Measurements from ENCODE around the gene FTL.

The FTL gene

DNA sequence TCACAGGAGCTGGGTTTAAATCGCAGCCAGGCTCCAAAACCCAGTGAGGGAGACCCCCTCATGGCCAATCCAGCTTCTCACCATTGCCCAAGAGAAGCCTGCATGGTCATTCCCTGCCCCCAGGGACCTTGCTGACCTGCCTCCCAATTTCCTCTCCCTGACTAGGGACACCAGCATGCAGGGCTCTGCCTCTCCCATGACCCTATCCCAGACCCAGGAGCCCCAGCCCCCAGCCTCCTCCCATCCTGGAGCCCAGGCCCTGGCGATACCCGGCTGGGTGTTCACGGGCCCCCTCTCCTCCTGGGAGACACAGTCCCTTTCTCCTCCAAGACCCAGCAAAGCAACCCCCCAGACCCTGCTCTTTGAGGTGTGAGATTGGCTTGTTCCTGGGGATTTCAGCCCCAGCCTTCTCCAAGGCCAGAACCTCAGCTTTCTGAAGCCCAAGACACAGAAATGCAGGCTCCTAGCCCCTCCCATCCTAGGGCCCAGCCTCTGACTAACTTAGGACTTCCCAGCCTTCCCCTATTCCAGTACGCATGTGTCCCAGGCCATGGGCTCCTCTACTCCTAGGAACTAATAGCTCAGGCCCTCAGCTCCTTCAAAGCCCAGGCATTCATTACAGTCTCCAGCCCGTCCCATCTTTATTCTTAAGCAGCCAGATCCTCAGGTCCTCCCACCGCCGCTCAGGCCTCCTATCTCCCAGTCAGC lies 26.9 kb downstream of the FTL start:
- no peak for DNase-seq (ENCODE audit: low read depth)

DNA sequence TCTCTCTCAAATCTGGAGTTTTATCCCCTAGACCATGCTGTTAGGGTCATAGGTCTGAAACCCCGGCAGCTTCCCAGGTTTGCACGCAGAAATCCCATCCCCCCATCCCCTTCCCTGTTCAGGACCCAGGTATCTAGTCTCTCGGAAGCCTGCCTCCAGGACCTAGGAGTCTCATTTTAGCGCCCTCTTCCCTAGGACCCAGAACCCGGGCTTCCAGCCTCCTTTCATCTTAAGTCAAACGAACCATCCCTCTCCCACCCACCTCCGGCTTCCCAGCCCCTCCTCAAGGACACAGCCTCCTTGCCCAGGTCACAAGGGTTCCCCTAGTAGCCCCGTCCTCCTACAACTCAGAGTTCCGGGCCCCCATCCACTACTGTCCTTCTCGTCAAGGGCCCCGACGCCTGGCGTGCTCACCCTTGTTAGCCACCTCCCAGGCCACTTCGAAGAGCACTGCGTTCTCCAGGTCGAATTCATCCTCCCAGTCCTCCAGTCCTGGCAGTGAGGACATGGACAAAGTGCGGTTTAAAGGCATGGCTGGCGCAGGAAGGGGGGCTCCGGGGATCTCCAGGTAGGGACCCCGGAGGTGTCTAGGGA lies 27.6 kb downstream of the FTL start:
- no peak for DNase-seq (ENCODE audit: low read depth)

DNA sequence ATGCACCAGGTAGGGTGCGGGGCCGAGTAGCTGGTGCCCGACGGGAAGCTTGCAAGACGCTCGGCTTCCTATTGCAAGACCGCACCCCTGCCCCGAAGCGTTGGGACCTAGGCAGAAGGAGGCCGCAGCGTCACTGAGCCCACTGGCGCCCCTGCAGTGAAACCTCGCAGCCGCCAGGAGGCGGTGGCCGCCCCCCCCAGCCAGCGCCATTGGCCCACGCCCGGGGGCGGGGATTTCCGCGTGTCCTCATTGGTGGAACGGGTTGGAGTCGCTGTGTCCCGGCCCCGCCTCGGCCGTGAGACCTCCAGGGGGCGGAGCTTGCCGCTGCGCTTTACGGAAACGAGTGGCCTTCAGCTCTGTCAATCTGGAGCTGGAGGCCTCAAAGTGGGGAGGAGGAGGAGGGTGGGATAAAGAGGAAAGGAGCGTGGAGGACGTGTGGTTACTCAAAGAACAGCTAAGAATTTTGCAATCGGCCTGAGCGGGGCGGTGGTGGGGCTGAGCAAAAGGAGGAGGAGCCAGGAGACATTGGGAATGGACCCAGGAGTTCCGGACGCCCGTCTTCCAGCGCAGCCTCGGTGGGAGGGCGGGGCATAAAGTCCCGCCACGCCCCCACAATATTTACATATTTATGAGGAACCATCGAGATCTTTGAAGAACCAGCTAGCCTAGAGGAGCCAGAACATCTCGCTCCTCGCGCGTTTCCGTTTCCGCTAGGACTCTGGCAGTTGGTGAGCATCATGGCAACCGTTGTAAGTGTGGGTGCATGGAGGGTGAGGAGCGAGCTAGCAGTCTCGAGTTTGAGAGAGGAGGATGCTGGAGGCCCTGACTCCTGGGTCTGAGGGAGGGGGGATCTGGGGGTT lies 28.3 kb downstream of the FTL start, which contains the start of the genes GYS1 and RUVBL2:
GYS1 (minus strand) TSS at position 135 of the 860 bp plus-strand sequence. CDS start 197 bp downstream, outside the sequence.
RUVBL2 (plus strand) TSS at position 713 of the 860 bp plus-strand sequence; CDS start at position 738, 25 bp downstream.
- DNase-seq (ENCODE audit: low read depth): peak; percentile 99

DNA sequence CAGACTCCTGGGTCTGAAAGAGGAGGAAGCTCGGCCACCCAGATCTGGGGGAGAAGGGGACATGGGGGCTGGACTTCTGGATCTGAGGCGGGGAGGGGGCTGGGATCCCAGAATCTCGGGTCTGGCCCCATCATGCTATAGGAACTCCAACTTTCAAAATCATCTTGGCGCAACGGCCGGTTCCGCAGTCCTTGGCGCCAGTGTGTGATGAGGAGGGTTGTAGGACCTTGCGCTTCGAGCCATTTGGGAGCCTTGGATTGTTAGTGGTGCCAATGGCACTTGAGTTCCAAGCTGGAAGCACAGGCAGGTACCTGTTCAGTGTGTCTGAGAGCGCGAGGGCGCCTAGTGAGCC lies 28.9 kb downstream of the FTL start:
- no peak for DNase-seq (ENCODE audit: low read depth)

DNA sequence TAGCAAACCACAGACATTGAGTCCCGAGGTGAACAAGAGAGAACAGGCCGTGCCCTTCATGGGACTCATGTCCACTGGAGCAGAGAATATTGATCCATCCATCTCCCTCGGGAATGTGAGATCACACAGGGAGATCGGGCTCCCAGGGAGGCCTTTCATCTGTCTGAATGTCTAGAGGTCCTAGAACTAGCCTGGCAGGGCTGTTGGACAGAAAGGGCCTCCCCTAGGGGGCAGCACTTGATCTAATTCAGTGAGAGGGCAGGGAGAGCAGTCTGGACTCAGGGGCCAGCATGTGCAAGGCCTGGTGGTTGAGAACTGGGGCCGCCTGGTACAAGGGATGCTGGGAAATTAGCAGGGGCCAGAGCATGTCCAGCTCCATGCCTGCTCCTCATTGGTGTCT lies 32.9 kb downstream of the FTL start:
- peak; percentile 15 for DNase-seq (ENCODE audit: low read depth)

DNA sequence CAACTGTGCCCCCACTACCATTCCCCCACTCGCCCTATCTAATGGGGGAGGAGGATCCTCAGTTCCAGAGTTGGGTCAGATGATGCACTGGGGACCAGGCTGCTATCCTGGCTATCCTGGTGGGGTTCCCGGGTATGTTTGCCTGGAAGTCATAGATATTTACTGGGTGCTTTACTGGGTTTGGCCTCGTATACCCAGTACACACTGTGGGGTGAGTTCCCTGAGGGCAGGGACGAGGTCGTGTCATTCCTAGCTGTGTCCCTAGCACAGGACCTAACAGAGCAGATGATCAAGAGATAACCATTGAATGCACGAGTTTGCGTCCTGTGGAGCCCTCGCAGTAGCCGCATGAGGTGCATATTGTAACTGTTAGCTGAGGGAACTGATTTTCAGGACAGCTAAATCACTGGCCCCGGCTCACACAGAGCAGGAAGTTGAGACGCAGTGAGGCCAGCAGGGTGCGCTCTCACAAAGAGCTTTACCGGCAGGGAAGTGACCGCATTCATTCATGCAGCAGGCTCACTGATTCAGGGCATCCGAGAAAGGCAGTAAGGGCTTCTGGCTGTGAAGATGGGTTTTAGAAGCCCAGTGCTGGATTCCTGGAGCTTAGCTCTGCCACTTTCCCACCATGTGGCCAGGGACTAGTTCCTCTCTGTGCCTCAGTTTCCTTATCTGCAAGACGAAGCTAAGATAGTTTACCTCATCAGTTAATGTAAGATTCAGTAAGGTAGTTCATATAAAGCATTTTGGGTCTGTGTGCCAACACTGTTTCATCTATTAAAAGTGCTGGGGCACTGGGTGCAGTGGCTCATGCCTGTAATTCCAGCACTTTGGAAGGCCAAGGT lies 34.6 kb downstream of the FTL start:
- DNase-seq (ENCODE audit: low read depth): peak; percentile 55

DNA sequence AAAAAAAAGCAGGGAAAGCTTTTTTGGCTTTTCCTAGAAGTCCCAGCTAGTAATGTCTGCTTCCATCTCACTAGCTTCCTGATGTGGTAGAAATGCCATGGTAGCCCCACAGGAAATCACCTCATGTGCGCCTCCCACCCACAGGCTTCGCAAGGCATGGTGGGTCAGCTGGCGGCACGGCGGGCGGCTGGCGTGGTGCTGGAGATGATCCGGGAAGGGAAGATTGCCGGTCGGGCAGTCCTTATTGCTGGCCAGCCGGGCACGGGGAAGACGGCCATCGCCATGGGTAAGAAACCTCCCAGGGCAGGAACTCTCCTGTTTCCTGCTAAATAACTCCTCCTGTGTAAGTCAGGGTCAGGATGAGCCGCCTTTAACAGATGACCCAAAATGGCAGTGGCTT lies 39.0 kb downstream of the FTL start:
- no peak for DNase-seq (ENCODE audit: low read depth)

DNA sequence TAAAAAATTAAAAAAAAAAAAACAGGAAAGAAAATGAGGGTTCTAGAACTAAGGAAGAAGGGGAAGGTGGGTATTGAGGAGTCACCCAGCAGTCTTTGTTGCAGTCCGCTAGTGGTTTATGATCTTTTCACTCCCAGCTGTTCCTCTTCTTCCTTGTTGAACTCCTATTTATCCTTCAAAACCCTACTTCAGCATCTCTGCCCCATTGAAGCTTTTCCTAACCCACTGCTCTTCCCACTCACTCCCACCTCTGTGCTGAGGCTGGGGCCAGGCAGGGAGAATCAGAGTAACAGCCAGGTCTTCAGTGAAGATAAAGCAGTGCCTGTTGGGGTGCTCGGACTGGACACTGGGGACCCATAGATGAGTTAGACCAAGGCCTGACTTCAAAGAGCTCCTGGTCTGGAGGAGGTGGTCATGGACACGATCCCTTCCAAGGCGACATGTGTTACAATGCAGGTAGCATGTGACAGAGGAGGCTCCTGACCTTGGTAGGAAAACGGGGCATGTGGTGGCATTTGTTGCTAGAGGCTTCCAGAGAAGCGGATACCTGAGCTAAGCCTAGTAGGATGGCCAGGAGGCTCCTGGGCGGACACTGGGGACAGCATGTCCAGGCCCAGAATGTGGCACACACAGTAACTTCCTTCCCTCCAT lies 40.0 kb downstream of the FTL start:
- DNase-seq (ENCODE audit: low read depth): no peak

DNA sequence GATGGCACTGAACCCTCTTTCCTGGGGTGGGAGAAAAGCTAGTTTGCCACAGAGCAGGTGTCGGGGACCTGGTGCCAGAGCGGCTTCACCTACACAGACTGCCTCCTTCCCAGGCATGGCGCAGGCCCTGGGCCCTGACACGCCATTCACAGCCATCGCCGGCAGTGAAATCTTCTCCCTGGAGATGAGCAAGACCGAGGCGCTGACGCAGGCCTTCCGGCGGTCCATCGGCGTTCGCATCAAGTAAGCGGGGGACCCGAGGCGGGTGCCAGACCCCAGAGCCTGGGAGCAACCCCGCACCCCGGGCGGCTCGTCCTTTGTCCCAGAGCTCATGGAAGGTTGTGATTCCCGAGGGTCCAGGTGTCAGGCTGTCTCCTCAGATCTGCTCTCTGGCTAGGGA lies 41.8 kb downstream of the FTL start:
- DNase-seq (ENCODE audit: low read depth): no peak

DNA sequence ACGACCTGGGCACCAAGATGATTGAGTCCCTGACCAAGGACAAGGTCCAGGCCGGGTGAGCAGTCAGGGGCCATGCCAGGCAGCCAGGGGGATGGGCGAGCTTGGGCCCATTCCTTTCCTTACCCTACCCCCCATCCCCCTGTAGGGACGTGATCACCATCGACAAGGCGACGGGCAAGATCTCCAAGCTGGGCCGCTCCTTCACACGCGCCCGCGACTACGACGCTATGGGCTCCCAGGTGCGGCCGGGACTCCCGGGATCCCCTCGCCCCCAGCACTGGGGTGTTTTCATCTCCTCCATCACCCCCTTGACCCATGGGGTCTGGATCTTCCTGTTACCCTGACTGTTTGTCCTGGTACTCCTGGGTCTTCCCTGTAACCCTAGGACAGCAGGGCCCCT lies 44.7 kb downstream of the FTL start:
- no peak for DNase-seq (ENCODE audit: low read depth)

DNA sequence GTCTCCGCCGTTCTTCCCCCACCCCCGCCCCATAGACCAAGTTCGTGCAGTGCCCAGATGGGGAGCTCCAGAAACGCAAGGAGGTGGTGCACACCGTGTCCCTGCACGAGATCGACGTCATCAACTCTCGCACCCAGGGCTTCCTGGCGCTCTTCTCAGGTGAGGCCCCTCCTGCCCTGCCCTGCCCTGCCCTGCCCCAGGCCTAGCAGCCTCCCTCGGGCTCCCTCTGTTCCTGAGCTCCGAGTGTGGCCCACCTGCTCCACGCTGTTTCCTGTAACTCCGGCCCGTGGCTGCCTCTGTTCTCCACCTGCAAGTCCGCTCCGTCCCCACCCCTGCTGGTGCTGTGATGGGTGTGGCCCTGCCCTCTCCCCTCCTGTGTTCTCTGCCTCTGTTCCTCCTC lies 45.3 kb downstream of the FTL start:
- DNase-seq (ENCODE audit: low read depth): no peak

DNA sequence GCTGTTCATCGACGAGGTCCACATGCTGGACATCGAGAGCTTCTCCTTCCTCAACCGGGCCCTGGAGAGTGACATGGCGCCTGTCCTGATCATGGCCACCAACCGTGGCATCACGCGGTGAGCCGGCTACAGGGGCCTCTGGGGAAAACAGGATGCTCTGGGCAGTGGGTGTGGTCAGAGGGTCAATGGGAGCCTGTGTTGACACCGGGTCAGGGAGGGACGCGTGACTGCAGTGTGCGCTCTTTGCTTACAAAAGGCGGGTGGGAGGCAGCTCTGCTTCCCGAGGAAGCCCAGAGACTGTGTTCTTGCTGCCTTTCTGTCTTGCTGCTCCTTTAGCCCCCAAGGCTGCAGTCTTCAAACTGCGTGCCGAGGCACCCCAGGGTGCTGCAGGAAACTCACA lies 46.1 kb downstream of the FTL start:
- DNase-seq (ENCODE audit: low read depth): no peak

DNA sequence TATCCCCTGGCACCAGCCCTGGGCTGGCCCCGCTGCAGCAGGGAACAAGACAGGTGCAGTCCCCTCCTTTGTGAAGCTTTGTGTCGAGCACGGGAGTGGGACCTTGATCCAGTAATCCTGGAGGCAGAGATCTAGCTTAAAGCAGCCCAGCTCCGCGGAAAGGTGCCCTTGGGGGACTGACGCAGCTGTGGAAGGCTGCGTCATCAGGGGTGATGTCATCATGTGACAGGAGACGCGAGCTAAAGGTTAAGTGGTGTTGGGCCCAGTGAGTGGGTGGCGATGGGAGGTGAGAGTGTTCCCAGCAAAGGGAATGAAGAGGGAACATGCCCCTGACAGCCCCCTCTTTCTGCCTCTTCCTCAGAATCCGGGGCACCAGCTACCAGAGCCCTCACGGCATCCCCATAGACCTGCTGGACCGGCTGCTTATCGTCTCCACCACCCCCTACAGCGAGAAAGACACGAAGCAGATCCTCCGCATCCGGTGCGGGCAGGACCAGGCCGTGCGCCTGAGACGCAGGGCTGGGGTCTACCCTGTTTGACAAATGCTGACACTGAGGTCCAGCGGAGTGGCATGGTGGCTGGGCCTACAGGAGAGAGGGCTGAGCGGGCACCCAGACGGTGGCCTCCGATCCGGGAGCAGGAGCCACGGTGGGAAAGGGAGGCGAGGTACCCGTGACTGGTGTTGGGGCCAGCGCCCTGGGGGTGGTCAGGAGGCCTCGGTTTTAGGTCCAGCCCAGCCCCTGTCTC lies 49.2 kb downstream of the FTL start:
- DNase-seq (ENCODE audit: low read depth): no peak

DNA sequence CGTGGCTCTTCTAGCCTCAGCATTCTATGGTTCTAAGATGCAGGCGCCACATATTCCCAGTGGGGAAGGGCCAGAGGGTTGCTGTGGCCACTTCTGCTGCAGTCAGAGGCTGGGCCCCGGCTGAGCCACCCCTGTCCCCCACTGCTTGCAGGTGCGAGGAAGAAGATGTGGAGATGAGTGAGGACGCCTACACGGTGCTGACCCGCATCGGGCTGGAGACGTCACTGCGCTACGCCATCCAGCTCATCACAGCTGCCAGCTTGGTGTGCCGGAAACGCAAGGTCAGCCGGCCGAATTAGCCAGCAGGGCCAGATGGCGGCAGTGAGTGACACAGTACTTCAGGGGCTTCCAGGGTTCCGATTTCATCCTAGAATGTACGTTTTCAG lies 49.8 kb downstream of the FTL start:
- DNase-seq (ENCODE audit: low read depth): no peak

DNA sequence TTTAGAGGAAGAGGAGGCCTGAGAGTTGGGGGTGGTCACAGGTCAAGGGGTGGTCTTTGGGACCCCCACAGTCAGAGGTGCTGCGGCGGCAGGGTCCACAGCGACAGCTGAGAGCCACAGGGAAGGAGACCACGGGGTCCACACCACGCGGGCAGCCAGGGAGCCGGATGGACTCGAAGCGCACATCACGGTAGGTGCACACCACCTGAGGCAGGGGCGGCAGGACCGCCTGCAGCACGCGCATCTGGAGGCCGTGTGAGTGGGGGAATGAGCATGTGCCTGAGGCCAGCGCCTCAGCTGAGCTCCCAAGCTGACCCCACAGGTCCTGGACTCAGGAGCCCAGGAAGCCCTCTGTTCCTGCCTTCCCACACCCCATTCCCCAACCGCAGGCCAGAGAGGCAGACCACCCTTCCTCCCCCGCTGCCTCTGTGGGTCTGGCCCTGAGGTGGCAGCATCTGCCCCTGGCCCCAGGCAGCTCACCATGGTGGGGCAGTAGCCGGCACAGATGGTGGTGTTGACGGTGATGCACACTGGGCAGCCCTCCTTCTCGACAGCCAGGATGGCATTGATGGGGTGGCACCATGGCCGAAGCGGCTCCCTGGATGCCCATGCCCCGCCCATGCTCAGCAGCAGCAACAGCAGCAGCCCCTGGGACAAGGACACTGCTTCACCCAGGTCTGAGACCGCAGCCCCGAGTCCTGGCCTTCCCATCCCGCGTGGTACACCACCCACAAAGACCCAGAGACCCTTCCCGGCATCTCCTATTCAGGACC lies 51.1 kb downstream of the FTL start:
- no peak for DNase-seq (ENCODE audit: low read depth)
